Activated CD4-positive, alpha-beta T cell treated with anti-CD3 and anti-CD28 coated beads, Interleukin-2, amount 10 ng/mL, durations not matched to agents 24 days and 14 days (primary cell): ENCODE results near the gene APOL2. TPM values are rescaled to one million over a fixed set of nuclear protein-coding genes. Genes with fewer than 3 reads are reported as not detected.
A peak's percentile ranks its signal among the peaks of the same experiment; 100 is the strongest.

ENCODE experiments used
- DNase-seq: peaks from one replicate; pipeline ENCODE4 v3.0.0; 2022
- H3K27ac Mint-ChIP-seq: one replicate; pipeline ENCODE4 v1.8.0; 2022; ENCODE audit warnings: mild to moderate bottlenecking, mixed read lengths
- H3K27me3 Mint-ChIP-seq: one replicate; pipeline ENCODE4 v1.8.0; 2022; ENCODE audit warnings: mixed read lengths
- H3K36me3 Mint-ChIP-seq: one replicate; pipeline ENCODE4 v1.8.0; 2022; ENCODE audit warnings: low read depth, mild to moderate bottlenecking, mixed read lengths
- H3K4me1 Mint-ChIP-seq: one replicate; pipeline ENCODE4 v1.8.0; 2021; ENCODE audit warnings: mixed read lengths
- H3K4me3 Mint-ChIP-seq: one replicate; pipeline ENCODE4 v1.8.0; 2022; ENCODE audit warnings: mild to moderate bottlenecking, moderate library complexity, mixed read lengths
- H3K9me3 Mint-ChIP-seq: one replicate; pipeline ENCODE4 v1.8.0; 2021; ENCODE audit warnings: mixed read lengths
- intact Hi-C: fragments of 100-400 bp; cut with micrococcal nuclease; formaldehyde crosslinking; loops from one replicate; pipeline ENCODE4 v1.15.1; 2023
- total RNA-seq: library from RNA; stranded (reverse); gene quantifications from 2 replicates; pipeline ENCODE4 v1.2.3, GENCODE V29; 2022

The APOL2 gene
- total RNA-seq, 1 donor from 2014 or later = 58.6 TPM

DNA sequence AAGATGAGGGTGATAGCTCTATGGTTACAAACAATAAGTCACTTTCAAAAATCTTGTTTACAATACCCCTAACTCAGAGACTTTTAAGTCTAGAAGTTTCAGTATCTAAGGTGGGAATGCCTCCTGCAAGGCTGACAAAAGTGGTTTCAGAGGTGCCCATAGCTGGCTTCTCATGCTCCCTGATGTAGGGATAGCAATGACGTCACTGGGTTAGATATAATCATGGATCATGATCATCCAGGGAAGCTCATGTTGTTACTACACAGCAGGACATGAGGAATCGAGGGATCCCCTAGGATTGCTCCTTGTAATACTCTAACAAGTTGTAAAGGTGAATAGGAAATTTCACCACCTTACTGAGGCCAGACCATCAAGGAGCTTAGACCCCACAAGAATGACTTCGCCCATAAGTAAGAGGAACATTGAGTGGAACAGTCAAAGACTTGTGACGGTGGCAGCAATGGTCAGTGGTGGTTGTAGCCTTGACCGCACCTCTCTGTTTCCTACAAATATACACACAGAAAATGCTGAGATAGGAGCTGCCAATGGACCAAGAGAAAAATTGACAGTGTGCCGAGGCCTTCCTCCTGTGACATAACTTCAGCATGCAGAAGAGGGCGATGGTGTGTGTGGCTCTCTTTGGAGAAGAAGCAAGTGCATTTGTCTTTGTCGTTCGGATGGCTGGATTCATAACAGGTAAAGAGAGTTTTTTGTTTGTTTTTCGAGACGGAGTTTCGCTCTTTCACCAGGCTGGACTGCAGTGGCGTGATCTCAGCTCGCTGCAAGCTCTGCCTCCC is 53.3 kb downstream of the APOL2 start:
- H3K4me3 Mint-ChIP-seq = no peak overlapping the region
- no peak for DNase-seq
- no peaks in the 10 kb centered on the region for H3K36me3 Mint-ChIP-seq
- H3K27me3 Mint-ChIP-seq = peaks cover 17% of the 10 kb centered on the region
- intact Hi-C loops = no loop called here
- H3K4me1 Mint-ChIP-seq = no peaks in the 10 kb centered on the region
- H3K27ac Mint-ChIP-seq = no peak overlapping the region
- no peaks in the 10 kb centered on the region for H3K9me3 Mint-ChIP-seq

DNA sequence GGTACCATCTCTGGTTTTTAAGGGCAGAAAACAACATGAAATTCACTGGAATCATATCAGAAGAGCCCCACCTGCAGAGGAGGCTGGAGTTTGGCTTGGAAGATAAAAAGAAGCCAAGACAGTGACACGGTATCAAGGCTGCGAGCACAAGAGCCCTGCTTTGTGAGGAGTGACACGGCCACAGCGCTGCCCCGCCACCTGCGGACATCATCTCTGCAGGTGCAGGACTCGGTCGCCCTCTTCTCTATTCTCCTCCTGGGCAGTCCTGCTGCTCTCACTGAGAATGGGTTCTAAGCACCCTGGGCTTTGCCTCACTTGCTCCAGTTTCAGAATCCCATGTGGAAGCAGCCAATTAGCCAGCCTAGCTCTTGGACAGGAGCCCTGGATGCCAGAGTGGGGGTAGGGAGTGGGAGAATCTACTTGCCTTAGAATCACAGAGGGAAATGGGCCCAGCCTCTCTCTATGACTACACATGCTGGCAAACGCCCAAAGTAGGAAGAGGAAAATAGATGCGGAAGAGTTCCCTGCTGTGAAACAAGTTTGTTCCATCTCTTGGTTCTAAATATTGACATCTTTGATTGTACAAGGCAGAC is 54.8 kb downstream of the APOL2 start:
- Mint-ChIP-seq H3K9me3 (no peaks in the 10 kb centered on the region), H3K27ac (no peak overlapping the region), H3K36me3 (no peaks in the 10 kb centered on the region), H3K27me3 (peaks cover 13% of the 10 kb centered on the region), H3K4me1 (peaks cover 3% of the 10 kb centered on the region), H3K4me3 (no peak overlapping the region)
- intact Hi-C loops = no loop called here
- DNase-seq = no peak

DNA sequence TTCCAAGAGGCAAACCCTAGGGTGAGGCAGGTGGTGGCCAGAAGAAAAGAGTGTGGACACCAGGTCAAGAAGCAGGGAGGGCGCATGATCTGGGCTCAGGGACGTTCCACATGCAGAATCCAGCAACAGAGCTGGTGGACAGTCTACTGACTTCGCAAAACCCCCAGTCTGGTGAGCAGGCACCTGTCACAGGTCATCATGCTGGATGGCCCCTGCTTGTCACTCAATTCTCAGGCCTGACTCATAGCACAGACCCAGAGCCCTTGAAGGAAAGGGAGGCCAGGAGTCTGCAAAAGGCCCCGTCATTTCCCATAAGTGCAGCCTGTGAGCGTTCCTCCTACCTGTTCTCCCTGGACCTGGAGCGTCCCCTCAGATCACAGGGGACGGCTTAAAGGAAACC is 55.9 kb downstream of the APOL2 start:
- H3K4me1 Mint-ChIP-seq = peaks cover 3% of the 10 kb centered on the region
- no peak for DNase-seq
- no peak overlapping the region for H3K27ac Mint-ChIP-seq
- peaks cover 12% of the 10 kb centered on the region for H3K27me3 Mint-ChIP-seq
- H3K4me3 Mint-ChIP-seq = no peak overlapping the region
- intact Hi-C loops = no loop called here
- H3K36me3 Mint-ChIP-seq = no peaks in the 10 kb centered on the region
- H3K9me3 Mint-ChIP-seq = no peaks in the 10 kb centered on the region

DNA sequence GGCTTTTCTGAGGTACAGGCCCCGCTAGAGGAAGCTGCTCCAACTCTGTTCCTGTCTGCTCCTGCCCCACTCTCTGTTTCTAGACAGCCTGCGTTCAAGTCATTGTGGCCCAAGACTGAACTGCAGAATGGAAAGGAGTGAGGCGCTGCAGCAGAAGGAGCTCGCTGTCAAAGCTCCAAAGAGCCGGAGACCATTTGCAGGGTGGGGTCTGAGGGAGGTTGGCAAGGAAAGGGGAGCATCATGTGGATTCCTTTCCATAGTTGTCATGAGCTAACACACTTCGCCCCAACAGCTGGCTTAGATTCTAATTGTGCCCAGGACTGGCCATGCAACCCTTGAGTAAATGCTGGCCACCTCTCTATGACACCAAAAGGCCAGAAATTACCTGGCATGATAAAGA is 56.5 kb downstream of the APOL2 start:
- H3K36me3 Mint-ChIP-seq = no peaks in the 10 kb centered on the region
- no peaks in the 10 kb centered on the region for H3K9me3 Mint-ChIP-seq
- H3K4me1 Mint-ChIP-seq = peaks cover 3% of the 10 kb centered on the region
- H3K27me3 Mint-ChIP-seq = peaks cover 12% of the 10 kb centered on the region
- no peak overlapping the region for H3K4me3 Mint-ChIP-seq
- no peak for DNase-seq
- no peak overlapping the region for H3K27ac Mint-ChIP-seq
- intact Hi-C loops = no loop called here

DNA sequence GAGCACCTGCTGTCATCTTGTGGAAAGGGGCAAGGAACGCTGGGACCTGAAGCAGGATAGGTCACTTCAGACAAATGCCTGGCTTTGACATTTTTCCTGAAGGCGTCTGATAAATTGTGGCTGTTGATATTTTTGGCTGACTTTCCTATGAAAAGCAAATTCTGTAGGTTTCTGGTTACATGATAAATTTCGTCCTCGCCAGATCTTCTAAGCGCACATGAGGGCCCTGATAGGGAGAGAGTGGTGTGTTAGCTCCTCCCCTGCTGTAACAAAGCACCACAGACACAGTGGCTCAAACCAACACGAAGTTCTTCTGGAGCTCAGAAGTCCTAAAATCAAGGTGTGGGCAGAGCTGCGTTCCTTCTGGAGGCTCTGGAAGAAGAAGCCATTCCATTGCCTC is 57.3 kb downstream of the APOL2 start:
- intact Hi-C loops = no loop called here
- H3K9me3 Mint-ChIP-seq = peaks cover 3% of the 10 kb centered on the region
- H3K4me3 Mint-ChIP-seq = no peak overlapping the region
- H3K27me3 Mint-ChIP-seq = peaks cover 12% of the 10 kb centered on the region
- H3K36me3 Mint-ChIP-seq = no peaks in the 10 kb centered on the region
- peaks cover 3% of the 10 kb centered on the region for H3K4me1 Mint-ChIP-seq
- no peak overlapping the region for H3K27ac Mint-ChIP-seq
- DNase-seq = no peak

DNA sequence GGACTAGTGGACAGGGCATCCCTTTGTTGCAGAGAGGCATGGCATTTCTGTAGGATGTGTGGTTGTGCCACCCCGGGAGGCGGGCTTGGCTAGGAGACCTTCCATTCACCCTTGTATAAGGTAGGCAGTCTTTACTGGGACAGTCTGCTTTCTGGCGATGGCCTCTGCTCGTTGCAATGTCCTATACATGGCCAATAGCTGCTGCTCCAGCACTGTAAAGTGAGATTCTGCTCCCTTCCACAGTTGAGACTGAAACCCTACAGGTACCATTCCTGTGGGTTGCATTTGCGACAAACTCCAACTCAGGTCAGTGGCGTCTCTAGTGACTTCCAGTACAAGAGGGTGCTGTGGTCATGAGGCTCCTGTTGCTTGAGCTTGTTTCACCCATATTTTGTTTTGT is 58.4 kb downstream of the APOL2 start:
- Mint-ChIP-seq H3K9me3 (peaks cover 10% of the 10 kb centered on the region), H3K4me1 (peaks cover 3% of the 10 kb centered on the region), H3K36me3 (no peaks in the 10 kb centered on the region), H3K27me3 (peaks cover 12% of the 10 kb centered on the region), H3K4me3 (no peak overlapping the region), H3K27ac (no peak overlapping the region)
- intact Hi-C loops = loop anchor here (1.0 to 2.0 kb wide), 2 partner anchors 24 to 36 kb away; no protein-coding TSS in a partner anchor
- DNase-seq = no peak

DNA sequence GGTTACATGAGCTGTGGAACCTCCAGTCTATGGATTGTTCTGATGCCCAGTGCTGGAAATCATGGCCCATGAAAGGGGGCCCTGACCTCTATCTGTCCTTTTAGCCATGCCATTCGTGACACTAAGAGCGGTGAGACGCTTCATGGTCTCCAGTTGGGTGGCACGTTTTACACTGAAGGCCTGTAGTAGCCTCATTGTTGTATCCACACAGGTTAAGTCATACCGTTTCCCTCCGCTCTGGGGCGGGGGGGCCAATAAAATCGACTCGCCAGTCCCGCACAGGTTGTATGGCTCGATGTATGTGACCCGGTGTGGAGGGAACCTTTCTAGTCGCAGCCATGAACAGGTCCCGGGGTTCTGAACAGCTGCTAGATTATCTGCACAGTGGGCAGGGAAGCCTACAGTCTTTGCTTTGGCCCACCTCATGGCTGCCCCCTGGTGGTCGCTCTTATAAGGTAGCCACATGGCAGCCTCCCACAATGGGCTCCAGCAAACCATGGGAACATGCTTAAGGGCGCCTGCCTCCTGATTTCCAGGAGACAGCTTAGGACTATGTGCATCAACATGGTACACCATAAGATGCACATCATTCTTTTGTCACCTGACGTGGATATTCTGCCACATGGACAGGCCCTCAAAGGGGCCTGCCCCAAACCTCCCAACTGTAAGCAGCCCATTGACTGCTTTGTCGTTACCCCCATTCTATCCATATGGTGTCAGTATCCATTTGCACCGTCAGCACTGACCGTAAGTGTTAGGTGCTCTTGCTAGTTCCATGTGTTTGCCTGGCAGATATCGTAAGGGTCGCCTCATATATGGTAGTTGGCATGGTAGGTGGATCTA is 59.1 kb downstream of the APOL2 start:
- Mint-ChIP-seq H3K4me3 (no peak overlapping the region), H3K9me3 (peaks cover 10% of the 10 kb centered on the region), H3K36me3 (no peaks in the 10 kb centered on the region), H3K27ac (no peak overlapping the region), H3K27me3 (peaks cover 12% of the 10 kb centered on the region), H3K4me1 (peaks cover 3% of the 10 kb centered on the region)
- peak; percentile 94 for DNase-seq
- intact Hi-C loops = loop anchor here (1.0 to 2.0 kb wide), 2 partner anchors 23 to 35 kb away; no protein-coding TSS in a partner anchor

DNA sequence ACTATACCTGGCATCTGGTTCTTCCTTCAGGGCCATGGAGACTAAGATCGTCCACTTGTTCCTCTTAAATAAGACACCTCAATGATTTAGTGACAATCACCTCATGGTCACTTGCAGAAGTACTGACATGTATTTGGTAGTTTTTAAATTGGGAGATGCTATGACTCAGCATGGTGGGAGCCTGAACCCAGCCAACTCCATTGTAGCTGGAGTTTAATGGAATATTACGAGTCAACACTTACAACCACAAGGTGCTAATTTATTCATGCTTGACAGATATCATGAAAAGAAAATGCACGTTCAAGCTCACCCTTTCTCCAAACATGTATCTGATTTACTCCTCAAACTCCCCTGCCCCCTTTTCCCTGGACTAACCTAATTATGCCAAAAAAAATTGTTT is 62.2 kb downstream of the APOL2 start:
- H3K27ac Mint-ChIP-seq = no peak overlapping the region
- no peaks in the 10 kb centered on the region for H3K36me3 Mint-ChIP-seq
- H3K4me3 Mint-ChIP-seq = no peak overlapping the region
- H3K4me1 Mint-ChIP-seq = peaks cover 3% of the 10 kb centered on the region
- DNase-seq = no peak
- peaks cover 8% of the 10 kb centered on the region for H3K27me3 Mint-ChIP-seq
- intact Hi-C loops = no loop called here
- peaks cover 10% of the 10 kb centered on the region for H3K9me3 Mint-ChIP-seq

Other genes starting within 250 kb of the APOL2 start
- gene RBFOX2, start 210.7 kb downstream of the APOL2 start, total RNA-seq = 3.6 and 3.9 TPM in 2 replicates
- 42.2 and 44.8 TPM in 2 replicates for gene APOL3, start 78.8 kb downstream of the APOL2 start, total RNA-seq
- gene APOL4, start 37.7 kb downstream of the APOL2 start, total RNA-seq = 0.17 TPM in 1 of 2 replicates, not detected in the other
- 36.2 and 37.3 TPM in 2 replicates for gene APOL1, start 13.6 kb upstream of the APOL2 start, total RNA-seq
- gene MYH9, start 148.4 kb upstream of the APOL2 start, total RNA-seq = 625 and 633 TPM in 2 replicates
- 96.5 and 98.7 TPM in 2 replicates for gene TXN2, start 242.1 kb upstream of the APOL2 start, total RNA-seq